DOHH2 (cell line): ENCODE measurements around the gene STX17.
"Not testable (repeated sequence)": the region's sequence is repeated elsewhere in the genome, so short reads cannot be mapped to it uniquely, and the experiment has no call there.

Experiments used
- H3F3A ChIP-seq: fragments of 200-600 bp; sonication (generic), shearing (Covaris generic); 2 replicates; pipeline ENCODE4 v1.6.0; 2016; ENCODE audit warnings: antibody characterized with exemption, mild to moderate bottlenecking; ENCODE audit not compliant: control insufficient read depth, insufficient read depth
- H3K27ac ChIP-seq: fragments of 200-600 bp; sonication (generic); 2 replicates; pipeline ENCODE4 v1.5.1; 2014; ENCODE audit warnings: low read depth, mild to moderate bottlenecking, low read length, moderate library complexity
- H3K27me3 ChIP-seq: fragments of 200-600 bp; sonication (generic); 2 replicates; pipeline ENCODE4 v1.6.1; 2014; ENCODE audit warnings: mild to moderate bottlenecking, low read length, mixed read lengths; ENCODE audit not compliant: control insufficient read depth
- H3K36me3 ChIP-seq: fragments of 200-600 bp; sonication (generic); 2 replicates; pipeline ENCODE4 v1.6.1; 2014; ENCODE audit warnings: mild to moderate bottlenecking, low read length, moderate library complexity, mixed read lengths; ENCODE audit not compliant: control insufficient read depth
- H3K4me1 ChIP-seq: fragments of 200-600 bp; sonication (generic); 2 replicates; pipeline ENCODE4 v1.6.1; 2014; ENCODE audit warnings: mild to moderate bottlenecking, low read length, mixed read lengths; ENCODE audit not compliant: control insufficient read depth
- H3K4me2 ChIP-seq: fragments of 200-600 bp; sonication (generic); 2 replicates; pipeline ENCODE4 v1.6.0; 2014; ENCODE audit warnings: mild to moderate bottlenecking, low read length, moderate library complexity
- H3K4me3 ChIP-seq: fragments of 200-600 bp; sonication (generic); 2 replicates; pipeline ENCODE4 v1.5.1; 2014; ENCODE audit warnings: mild to moderate bottlenecking, low read length, mixed read lengths
- H3K79me2 ChIP-seq: fragments of 200-600 bp; sonication (generic); 2 replicates; pipeline ENCODE4 v1.6.1; 2014; ENCODE audit warnings: mild to moderate bottlenecking, low read length, mixed read lengths; ENCODE audit not compliant: control insufficient read depth
- H3K9me2 ChIP-seq: fragments of 200-600 bp; sonication (generic); replicated peaks from 2 replicates; pipeline ENCODE4 v1.6.1; 2014; ENCODE audit warnings: mild to moderate bottlenecking, low read length, mixed read lengths; ENCODE audit not compliant: control insufficient read depth
- H3K9me3 ChIP-seq: fragments of 200-600 bp; sonication (generic); 2 replicates; pipeline ENCODE4 v1.6.1; 2014; ENCODE audit warnings: antibody characterized with exemption, low read length, mixed read lengths; ENCODE audit not compliant: control insufficient read depth, insufficient read depth
- H4K20me1 ChIP-seq: fragments of 200-600 bp; sonication (generic); 2 replicates; pipeline ENCODE4 v1.6.0; 2014; ENCODE audit warnings: low read depth, mild to moderate bottlenecking, antibody characterized with exemption, low read length, moderate library complexity; ENCODE audit not compliant: control insufficient read depth, insufficient read depth
- EZH2phosphoT487 ChIP-seq: fragments of 200-600 bp; sonication (generic); IDR thresholded peaks from 2 replicates; pipeline ENCODE4 v1.6.1; 2017; ENCODE audit warnings: borderline replicate concordance, mild to moderate bottlenecking, antibody characterized with exemption, low read length, moderate library complexity, mixed read lengths
- TF ChIP-seq, protein P1 (sequence below): fragments of 200-600 bp; sonication (generic); IDR thresholded peaks from one replicate; pipeline ENCODE4 v1.5.1; 2014; ENCODE audit warnings: antibody characterized with exemption, mild to moderate bottlenecking, low read depth, low read length; ENCODE audit not compliant: poor library complexity, severe bottlenecking

STX17 gene

DNA sequence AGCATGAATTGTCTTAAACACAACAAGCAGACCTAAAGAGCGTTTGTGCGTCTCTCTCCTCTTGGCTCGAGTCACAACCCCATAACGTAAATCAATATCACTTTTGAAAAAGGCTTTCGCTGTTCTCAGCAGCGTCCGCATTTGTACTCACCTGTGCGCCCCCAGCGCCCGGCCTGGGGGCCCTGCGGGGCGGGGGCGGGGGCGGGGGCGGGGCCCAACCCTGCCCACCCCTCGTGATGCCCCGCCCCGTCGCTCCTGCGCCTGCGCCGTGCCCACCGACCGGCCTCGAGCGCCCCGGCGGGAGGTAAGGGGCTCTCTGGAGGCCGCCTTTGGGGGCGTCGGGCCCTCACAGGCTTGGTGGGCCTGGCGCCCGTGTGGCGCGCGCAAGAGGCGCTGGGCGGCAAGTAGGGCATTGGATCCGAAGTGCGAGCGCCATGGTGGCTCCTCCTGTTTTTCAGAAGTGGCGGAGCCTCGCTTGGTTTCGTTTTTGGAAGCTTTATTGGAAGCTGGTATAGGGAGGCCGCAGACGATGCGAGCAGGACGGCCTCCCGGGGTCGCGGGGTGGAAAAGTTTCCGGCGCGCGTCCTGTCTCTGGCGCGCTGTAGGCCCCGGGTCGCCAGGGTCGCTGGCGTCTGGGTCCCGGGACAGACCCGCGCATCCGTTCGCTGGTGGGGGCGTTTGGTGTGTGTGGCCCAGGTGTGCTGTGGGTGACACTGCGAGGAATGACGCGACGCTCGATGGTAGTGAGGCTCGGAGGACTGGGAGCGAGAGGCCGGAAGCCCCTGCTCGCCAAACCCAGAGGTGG lies at the start of gene STX17:
Gene STX17 (plus strand): TSS at position 252 of the 805 bp plus-strand sequence. CDS start 8,586 bp downstream, outside the sequence.
- no peak within 1 kb of the TSS for H3K27ac ChIP-seq
- H4K20me1 ChIP-seq: no peaks in the 10 kb centered on the region
- TF ChIP-seq, protein P1, sequence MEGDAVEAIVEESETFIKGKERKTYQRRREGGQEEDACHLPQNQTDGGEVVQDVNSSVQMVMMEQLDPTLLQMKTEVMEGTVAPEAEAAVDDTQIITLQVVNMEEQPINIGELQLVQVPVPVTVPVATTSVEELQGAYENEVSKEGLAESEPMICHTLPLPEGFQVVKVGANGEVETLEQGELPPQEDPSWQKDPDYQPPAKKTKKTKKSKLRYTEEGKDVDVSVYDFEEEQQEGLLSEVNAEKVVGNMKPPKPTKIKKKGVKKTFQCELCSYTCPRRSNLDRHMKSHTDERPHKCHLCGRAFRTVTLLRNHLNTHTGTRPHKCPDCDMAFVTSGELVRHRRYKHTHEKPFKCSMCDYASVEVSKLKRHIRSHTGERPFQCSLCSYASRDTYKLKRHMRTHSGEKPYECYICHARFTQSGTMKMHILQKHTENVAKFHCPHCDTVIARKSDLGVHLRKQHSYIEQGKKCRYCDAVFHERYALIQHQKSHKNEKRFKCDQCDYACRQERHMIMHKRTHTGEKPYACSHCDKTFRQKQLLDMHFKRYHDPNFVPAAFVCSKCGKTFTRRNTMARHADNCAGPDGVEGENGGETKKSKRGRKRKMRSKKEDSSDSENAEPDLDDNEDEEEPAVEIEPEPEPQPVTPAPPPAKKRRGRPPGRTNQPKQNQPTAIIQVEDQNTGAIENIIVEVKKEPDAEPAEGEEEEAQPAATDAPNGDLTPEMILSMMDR: no peak
- no peak for TF ChIP-seq EZH2phosphoT487
- peaks cover 15% of the 10 kb centered on the region for H3K4me1 ChIP-seq
- H3K4me2 ChIP-seq: peak within 1 kb of the TSS; percentile 70
- no peaks in the 10 kb centered on the region for H3K9me2 ChIP-seq
- H3F3A ChIP-seq: peaks cover 11% of the 10 kb centered on the region; the same call in 1 of the 2 replicates
- no peaks in the 10 kb centered on the region for H3K9me3 ChIP-seq
- peak within 1 kb of the TSS; percentile 86 for H3K4me3 ChIP-seq
- H3K27me3 ChIP-seq: peaks cover 3% of the 10 kb centered on the region; the same call in 1 of the 2 replicates
- H3K36me3 ChIP-seq: no peaks in the 10 kb centered on the region
- peaks cover 14% of the 10 kb centered on the region for H3K79me2 ChIP-seq

DNA sequence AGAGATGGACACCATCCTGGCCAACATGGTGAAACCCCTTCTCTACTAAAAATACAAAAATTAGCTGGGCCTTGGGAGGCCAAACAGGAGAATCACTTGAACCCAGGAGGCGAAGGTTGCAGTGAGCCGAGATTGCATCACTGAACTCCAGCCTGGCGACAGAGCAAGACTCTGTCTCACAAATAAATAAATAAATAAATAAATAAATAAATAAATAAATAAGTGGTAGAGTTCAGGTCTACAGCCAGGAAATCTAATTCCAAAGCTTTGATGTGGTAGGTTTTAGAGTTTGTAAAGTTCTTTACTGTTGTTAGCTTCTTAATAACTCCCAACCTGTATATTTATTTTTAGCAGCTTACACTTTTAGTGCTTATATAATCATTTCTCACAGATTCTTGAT lies 48.9 kb upstream of the STX17 start:
- not testable (repeated sequence) for H3K9me3 ChIP-seq

DNA sequence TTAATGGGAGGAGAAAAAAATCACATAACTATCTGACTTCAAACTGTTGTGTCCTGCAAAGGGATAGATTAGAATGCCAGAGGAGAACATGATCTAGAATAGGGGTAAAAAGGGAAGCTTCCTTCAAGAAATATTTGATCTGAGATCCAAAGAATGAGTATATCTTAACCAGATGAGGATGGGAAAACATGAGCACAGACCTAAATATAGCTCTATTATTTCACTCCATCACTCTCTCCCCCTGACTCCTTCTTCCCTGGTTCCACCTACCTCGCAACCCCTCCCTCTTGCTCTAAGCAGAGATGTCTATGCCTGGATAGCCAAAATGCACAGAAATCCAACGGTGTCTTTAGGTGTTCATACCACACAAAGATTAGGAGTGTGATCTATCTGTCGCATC lies 48.4 kb upstream of the STX17 start:
- H3K4me3 ChIP-seq: no peak overlapping the region
- no peak overlapping the region for H3K4me2 ChIP-seq
- H4K20me1 ChIP-seq: no peaks in the 10 kb centered on the region
- no peaks in the 10 kb centered on the region for H3K9me2 ChIP-seq
- H3K9me3 ChIP-seq: no peaks in the 10 kb centered on the region
- H3K27ac ChIP-seq: no peak overlapping the region
- H3K4me1 ChIP-seq: no peaks in the 10 kb centered on the region
- H3F3A ChIP-seq: no peaks in the 10 kb centered on the region
- H3K27me3 ChIP-seq: no peaks in the 10 kb centered on the region; the same call in 1 of the 2 replicates
- H3K79me2 ChIP-seq: no peaks in the 10 kb centered on the region
- TF ChIP-seq, protein P1: no peak
- no peak for TF ChIP-seq EZH2phosphoT487
- H3K36me3 ChIP-seq: no peaks in the 10 kb centered on the region

More for the DNA sequence above, 48.9 kb upstream of the STX17 start:
- H3K4me1 ChIP-seq, H4K20me1 ChIP-seq, H3K4me2 ChIP-seq, H3K9me2 ChIP-seq, H3K27me3 ChIP-seq, H3F3A ChIP-seq, H3K79me2 ChIP-seq, H3K4me3 ChIP-seq, H3K27ac ChIP-seq, H3K36me3 ChIP-seq: not testable (repeated sequence)

DNA sequence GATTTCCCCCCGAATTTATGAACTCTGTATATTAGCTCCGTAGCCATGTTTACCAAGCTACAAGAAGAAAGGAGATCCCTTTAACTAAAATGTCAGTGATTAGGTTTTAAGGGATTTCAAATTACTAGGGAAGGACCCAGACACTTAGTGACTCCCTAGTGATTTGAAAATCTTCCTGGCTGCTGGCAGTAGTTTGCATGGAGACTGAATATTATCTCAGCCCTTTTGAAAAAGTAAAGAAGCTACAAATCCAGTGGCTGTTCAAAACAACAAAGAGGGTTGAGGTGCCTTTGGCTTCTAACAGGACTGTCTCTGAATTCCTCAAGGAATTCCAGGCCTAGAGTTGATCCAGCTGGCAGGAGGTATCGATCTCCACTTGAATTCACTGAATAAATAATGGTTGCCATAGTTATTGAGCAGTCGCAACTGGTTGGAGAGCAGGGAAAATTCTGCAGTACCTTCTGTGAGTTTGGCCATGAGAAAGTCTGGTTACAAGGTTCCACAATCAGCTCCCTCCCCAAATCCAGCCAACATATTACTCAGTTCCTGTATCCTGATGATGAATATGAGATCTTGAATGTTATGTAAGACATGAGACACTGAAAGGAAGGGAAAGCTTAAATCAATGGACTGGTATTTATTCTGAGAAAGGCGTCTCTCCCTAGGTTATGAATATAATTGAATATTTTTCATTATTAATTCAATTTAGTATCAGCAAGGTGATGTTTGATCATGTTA lies 47.0 kb upstream of the STX17 start:
- Histone ChIP-seq H4K20me1 (no peaks in the 10 kb centered on the region), H3K79me2 (no peaks in the 10 kb centered on the region), H3F3A (no peaks in the 10 kb centered on the region), H3K4me1 (no peaks in the 10 kb centered on the region), H3K4me2 (no peak overlapping the region), H3K27ac (no peak overlapping the region), H3K4me3 (no peak overlapping the region), H3K9me2 (no peaks in the 10 kb centered on the region), H3K27me3 (no peaks in the 10 kb centered on the region; the same call in 1 of the 2 replicates), H3K9me3 (no peaks in the 10 kb centered on the region), H3K36me3 (no peaks in the 10 kb centered on the region)
- TF ChIP-seq, protein P1: no peak
- TF ChIP-seq EZH2phosphoT487: no peak
